ENCODE results near the gene KRTAP4-12.

GRCh38 chr17:41107941-41108450, 16.0 kb downstream of the KRTAP4-12 start:
- TF ChIP-seq POLR2A (IDR thresholded peaks at IDR 0.05) = no peak
- no peak for TF ChIP-seq CTCF (IDR thresholded peaks at IDR 0.05)
